Esophagus muscularis mucosa (tissue), 3 donors: Measurements from ENCODE around the gene SYTL2.

Source experiments
- EP300 ChIP-seq: sonication (generic); formaldehyde crosslinking; IDR thresholded peaks from one replicate; pipeline ENCODE4 v1.6.1; 2017; ENCODE audit warnings: antibody characterized with exemption
- POLR2A ChIP-seq: fragments of 450-650 bp; IDR thresholded peaks from one replicate; pipeline ENCODE4 v1.6.1; 2017; ENCODE audit warnings: antibody characterized with exemption, moderate library complexity, mild to moderate bottlenecking, low read depth
- POLR2AphosphoS5 ChIP-seq, 2 donors: sonication (generic); formaldehyde crosslinking; IDR thresholded peaks; one replicate each; pipeline ENCODE4 v1.6.1; 2017; ENCODE audit warnings: antibody characterized with exemption in 2 of 2

DNA sequence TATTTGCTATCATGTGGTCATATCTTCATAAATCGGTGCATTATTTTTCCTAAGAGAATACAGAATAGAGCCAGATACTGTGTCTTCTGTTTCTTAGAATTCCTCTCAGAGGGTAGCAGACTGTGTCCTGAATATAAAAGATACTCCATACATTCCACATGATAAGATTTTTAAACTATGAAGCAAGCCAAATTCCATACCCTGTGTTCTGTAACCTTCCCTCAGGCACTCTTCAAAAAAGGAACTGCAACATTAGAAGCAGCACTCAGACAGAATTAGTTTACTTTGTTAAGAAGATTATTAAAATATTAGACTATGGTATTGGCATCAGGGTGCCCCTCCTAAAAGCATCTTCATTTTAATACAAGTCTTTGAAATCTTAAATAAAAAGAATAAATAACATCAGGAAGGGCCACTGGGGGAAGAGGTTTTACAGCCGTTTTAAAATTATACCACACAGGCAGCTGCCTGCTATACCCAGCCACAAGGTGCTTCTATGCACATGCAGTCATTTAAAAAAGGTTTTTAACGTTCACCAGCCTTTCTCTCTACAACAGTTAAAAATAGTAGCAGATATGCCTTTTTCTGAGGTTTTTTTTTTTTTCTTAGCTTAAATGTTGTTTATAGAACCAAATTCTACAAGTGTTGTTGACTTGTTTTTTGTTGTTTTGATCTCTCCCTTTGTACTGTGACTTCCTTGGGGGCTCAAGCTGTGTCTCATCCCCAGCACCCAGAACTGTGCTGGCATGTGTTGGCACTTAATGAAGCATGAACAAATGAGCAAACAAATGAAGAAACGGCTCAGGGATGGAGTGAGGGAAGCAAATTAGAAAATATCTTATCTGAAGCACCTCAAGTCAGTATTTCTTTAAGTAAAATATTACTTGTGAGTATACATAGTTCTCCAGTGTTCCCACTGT lies 70.2 kb downstream of the SYTL2 start:
- TF ChIP-seq POLR2AphosphoS5 (IDR thresholded peaks at IDR 0.05) (no peak), POLR2A (no peak), EP300 (no peak)
